Panc1 (cell line): ENCODE data around the gene STOM. TPM values are rescaled to one million over a fixed set of nuclear protein-coding genes. Genes with fewer than 3 reads are reported as not detected.

Experiments
- ATAC-seq: fragments of 200-7000 bp; cut with Tn5 transposase; 2 replicates; pipeline ENCODE4 v1.9.1; 2020; ENCODE audit warnings: mild to moderate bottlenecking, moderate library complexity
- BruUV-seq: library from RNA; stranded (reverse); fragments of 400-500 nt; replicated peaks from 2 replicates; lab custom pipeline; 2021; lab: Mats Ljungman, UMichigan
- CTCF ChIA-PET: fragments of 300-600 bp; sonication (Branson Sonifier 250); formaldehyde crosslinking; loops from one replicate; lab custom pipeline; 2022; ENCODE audit warnings: antibody characterized with exemption; lab: Charles Lee
- POLR2A ChIA-PET: fragments of 300-600 bp; sonication (Branson Sonifier 250); formaldehyde crosslinking; loops from one replicate; lab custom pipeline; 2022; ENCODE audit warnings: antibody characterized with exemption; lab: Charles Lee
- DNase-seq: peaks from one replicate; pipeline ENCODE4 v3.0.0-alpha.2; 2010; ENCODE audit warnings: low read depth, low spot score
- H3K27ac ChIP-seq: 2 replicates; pipeline ENCODE4 v1.5.1; 2011; ENCODE audit warnings: mild to moderate bottlenecking, low read length, inconsistent platforms
- H3K27me3 ChIP-seq: fragments of 200-500 bp; sonication (Bioruptor generic); 2 replicates; pipeline ENCODE4 v1.6.0; 2014; ENCODE audit warnings: low read length, inconsistent platforms; ENCODE audit not compliant: control insufficient read depth, insufficient read depth
- H3K36me3 ChIP-seq: fragments of 200-500 bp; sonication (Bioruptor generic); 2 replicates; pipeline ENCODE4 v1.5.1; 2014; ENCODE audit warnings: inconsistent platforms, mild to moderate bottlenecking, low read length, moderate library complexity; ENCODE audit not compliant: control insufficient read depth, insufficient read depth
- H3K4me1 ChIP-seq: 2 replicates; pipeline ENCODE4 v1.5.1; 2011; ENCODE audit warnings: inconsistent platforms, mild to moderate bottlenecking, low read length, moderate library complexity; ENCODE audit not compliant: control insufficient read depth, insufficient read depth
- H3K4me3 ChIP-seq, 2 experiments: 2 replicates each; pipeline ENCODE4 v1.5.1; 2011 to 2012; ENCODE audit warnings: low read depth in 2 of 2, low read length in 2 of 2, mild to moderate bottlenecking in 2 of 2, inconsistent platforms in 1 of 2, moderate library complexity in 1 of 2
- H3K9me3 ChIP-seq: fragments of 200-500 bp; sonication (Bioruptor generic); 2 replicates; pipeline ENCODE4 v1.5.1; 2014; ENCODE audit warnings: low read depth, mild to moderate bottlenecking, inconsistent platforms, low read length, moderate library complexity; ENCODE audit not compliant: control insufficient read depth, insufficient read depth
- POLR2AphosphoS5 ChIP-seq: IDR thresholded peaks from 2 replicates; pipeline ENCODE4 v1.6.1; 2012; ENCODE audit warnings: mild to moderate bottlenecking, low read depth, low read length, moderate library complexity
- SIN3A ChIP-seq: IDR thresholded peaks from 2 replicates; pipeline ENCODE4 v1.6.1; 2012; ENCODE audit warnings: low read depth, mild to moderate bottlenecking, low read length, moderate library complexity, borderline replicate concordance; ENCODE audit not compliant: insufficient read depth
- TCF7L2 ChIP-seq: IDR thresholded peaks from 2 replicates; pipeline ENCODE4 v1.6.1; 2011; ENCODE audit warnings: mild to moderate bottlenecking, low read depth, low read length, inconsistent platforms
- in situ Hi-C: cut with HindIII; loops from 2 replicates; pipeline ENCODE4 v1.10.0; 2016; ENCODE audit warnings: low sequenced_read_pairs, low pct_unique_long_range_greater_than_20kb
- intact Hi-C: fragments of 100-400 bp; cut with micrococcal nuclease; formaldehyde crosslinking; loops from one replicate; pipeline ENCODE4 v1.10.0; 2022; ENCODE audit not compliant: unreplicated experiment
- total RNA-seq: library from RNA; stranded (reverse); gene quantifications from one replicate; pipeline ENCODE4 v1.2.1, GENCODE V29; 2021; ENCODE audit not compliant: unreplicated experiment
- TF ChIP-seq, protein P1 (sequence below): fragments of 450-650 bp; IDR thresholded peaks from 2 replicates; pipeline ENCODE4 v1.5.1; 2017; ENCODE audit warnings: mild to moderate bottlenecking
- TF ChIP-seq, protein P2 (sequence below), 2 experiments: IDR thresholded peaks; 2 replicates each; pipeline ENCODE4 v1.6.1; 2011 to 2012; ENCODE audit warnings: low read depth in 2 of 2, control low read depth in 1 of 2, low read length in 1 of 2, mild to moderate bottlenecking in 1 of 2, moderate library complexity in 1 of 2; ENCODE audit not compliant: insufficient read depth in 1 of 2

STOM gene
- total RNA-seq, 1 experiment from 2014 or later = 81.2 TPM

DNA sequence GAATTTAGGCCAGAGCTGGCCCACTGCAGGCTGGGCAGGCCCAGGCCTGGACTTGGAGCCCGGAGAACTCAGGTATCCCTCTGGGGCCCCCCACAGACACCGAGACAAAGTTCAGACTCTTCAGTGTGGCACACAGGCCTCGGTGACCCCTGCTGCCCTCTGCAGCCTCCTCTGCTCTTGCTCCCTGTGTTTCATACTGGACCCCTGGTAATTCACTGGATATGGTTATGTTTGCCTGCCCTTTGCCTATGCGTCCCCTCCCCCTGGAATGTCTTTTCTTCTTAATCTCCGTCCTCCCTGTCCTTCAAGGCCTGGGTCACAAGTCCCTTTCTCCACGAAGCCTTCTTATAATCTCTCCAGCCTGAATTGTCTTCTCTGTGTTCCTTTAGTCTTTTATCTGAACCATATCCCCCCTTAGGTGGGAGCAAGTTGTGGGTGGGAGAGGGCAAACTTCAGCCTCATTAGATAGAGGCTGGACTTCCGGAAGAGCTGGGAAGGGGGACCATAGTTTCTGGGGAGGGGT, 72.0 kb downstream of the STOM start:
- H3K36me3 ChIP-seq = no peaks in the 10 kb centered on the region
- no TSS peak for BruUV-seq
- H3K4me3 ChIP-seq = no peak overlapping the region
- ATAC-seq (no peak), DNase-seq (no peak)
- ChIA-PET POLR2A (no interaction called here), CTCF (no interaction called here)
- no peaks in the 10 kb centered on the region for H3K9me3 ChIP-seq
- peak overlapping the region; percentile 91 for H3K27ac ChIP-seq
- TF ChIP-seq, protein P1, sequence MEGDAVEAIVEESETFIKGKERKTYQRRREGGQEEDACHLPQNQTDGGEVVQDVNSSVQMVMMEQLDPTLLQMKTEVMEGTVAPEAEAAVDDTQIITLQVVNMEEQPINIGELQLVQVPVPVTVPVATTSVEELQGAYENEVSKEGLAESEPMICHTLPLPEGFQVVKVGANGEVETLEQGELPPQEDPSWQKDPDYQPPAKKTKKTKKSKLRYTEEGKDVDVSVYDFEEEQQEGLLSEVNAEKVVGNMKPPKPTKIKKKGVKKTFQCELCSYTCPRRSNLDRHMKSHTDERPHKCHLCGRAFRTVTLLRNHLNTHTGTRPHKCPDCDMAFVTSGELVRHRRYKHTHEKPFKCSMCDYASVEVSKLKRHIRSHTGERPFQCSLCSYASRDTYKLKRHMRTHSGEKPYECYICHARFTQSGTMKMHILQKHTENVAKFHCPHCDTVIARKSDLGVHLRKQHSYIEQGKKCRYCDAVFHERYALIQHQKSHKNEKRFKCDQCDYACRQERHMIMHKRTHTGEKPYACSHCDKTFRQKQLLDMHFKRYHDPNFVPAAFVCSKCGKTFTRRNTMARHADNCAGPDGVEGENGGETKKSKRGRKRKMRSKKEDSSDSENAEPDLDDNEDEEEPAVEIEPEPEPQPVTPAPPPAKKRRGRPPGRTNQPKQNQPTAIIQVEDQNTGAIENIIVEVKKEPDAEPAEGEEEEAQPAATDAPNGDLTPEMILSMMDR = no peak
- TF ChIP-seq POLR2AphosphoS5 (no peak), TCF7L2 (no peak), SIN3A (no peak)
- TF ChIP-seq, protein P2, sequence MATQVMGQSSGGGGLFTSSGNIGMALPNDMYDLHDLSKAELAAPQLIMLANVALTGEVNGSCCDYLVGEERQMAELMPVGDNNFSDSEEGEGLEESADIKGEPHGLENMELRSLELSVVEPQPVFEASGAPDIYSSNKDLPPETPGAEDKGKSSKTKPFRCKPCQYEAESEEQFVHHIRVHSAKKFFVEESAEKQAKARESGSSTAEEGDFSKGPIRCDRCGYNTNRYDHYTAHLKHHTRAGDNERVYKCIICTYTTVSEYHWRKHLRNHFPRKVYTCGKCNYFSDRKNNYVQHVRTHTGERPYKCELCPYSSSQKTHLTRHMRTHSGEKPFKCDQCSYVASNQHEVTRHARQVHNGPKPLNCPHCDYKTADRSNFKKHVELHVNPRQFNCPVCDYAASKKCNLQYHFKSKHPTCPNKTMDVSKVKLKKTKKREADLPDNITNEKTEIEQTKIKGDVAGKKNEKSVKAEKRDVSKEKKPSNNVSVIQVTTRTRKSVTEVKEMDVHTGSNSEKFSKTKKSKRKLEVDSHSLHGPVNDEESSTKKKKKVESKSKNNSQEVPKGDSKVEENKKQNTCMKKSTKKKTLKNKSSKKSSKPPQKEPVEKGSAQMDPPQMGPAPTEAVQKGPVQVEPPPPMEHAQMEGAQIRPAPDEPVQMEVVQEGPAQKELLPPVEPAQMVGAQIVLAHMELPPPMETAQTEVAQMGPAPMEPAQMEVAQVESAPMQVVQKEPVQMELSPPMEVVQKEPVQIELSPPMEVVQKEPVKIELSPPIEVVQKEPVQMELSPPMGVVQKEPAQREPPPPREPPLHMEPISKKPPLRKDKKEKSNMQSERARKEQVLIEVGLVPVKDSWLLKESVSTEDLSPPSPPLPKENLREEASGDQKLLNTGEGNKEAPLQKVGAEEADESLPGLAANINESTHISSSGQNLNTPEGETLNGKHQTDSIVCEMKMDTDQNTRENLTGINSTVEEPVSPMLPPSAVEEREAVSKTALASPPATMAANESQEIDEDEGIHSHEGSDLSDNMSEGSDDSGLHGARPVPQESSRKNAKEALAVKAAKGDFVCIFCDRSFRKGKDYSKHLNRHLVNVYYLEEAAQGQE (IDR thresholded peaks at IDR 0.05; ENCODE audit: insufficient read depth in 1 of 2, low read depth in 2 of 2, low read length in 1 of 2) = no peak
- intact Hi-C loops = no loop called here
- in situ Hi-C loops = no loop called here
- H3K27me3 ChIP-seq = no peaks in the 10 kb centered on the region
- peaks cover 48% of the 10 kb centered on the region for H3K4me1 ChIP-seq

DNA sequence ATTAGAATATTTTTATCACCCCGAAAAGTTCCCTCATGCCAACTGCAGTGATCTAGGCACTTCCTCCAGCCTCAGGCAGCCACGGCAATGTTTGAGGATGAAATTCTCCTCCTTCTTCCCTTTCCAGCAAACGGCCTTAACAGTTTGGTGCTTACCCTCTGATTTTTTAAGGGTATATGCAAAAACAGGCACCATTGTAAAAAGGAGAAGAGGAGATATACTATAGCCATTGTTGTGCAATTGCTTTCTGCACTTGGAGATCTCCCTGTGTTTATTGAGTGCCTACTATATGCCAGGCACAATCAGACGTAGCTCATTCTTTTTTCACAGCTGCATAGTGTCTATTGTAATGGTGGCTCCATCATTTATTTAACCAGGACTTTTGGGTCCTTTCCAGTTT, 72.7 kb downstream of the STOM start:
- in situ Hi-C loops (no loop called here), intact Hi-C loops (no loop called here)
- Histone ChIP-seq H3K27ac (peak overlapping the region; percentile 91), H3K27me3 (no peaks in the 10 kb centered on the region), H3K9me3 (no peaks in the 10 kb centered on the region), H3K4me3 (no peak overlapping the region), H3K4me1 (peaks cover 52% of the 10 kb centered on the region), H3K36me3 (no peaks in the 10 kb centered on the region)
- TF ChIP-seq, protein P2 (IDR thresholded peaks at IDR 0.05; ENCODE audit: insufficient read depth in 1 of 2, low read depth in 2 of 2, low read length in 1 of 2) = no peak
- TF ChIP-seq TCF7L2 = no peak
- TF ChIP-seq POLR2AphosphoS5 = no peak
- TF ChIP-seq SIN3A = no peak
- TF ChIP-seq, protein P1 = no peak
- CTCF ChIA-PET = no interaction called here
- ATAC-seq = no peak
- BruUV-seq = no TSS peak
- DNase-seq = no peak
- POLR2A ChIA-PET = no interaction called here
